ENCODE data around the gene DMD.

Gene DMD

GRCh38 chrX:31318866-31319265 lies 1892.5 kb downstream of the DMD start:
- DNase-seq: no peak

- DNase-seq: no peak
Measured at GRCh38 chrX:31316340-31316991, 1894.9 kb downstream of the DMD start.

- no peak for DNase-seq
Measured at GRCh38 chrX:31314921-31315320, 1896.4 kb downstream of the DMD start.

- no peak for DNase-seq
Measured at GRCh38 chrX:31307952-31308351, 1903.4 kb downstream of the DMD start.

- no peak for DNase-seq
Measured at GRCh38 chrX:31302573-31303075, 1908.7 kb downstream of the DMD start.

- no peak for DNase-seq
Measured at GRCh38 chrX:31301941-31302340, 1909.4 kb downstream of the DMD start.

GRCh38 chrX:31301203-31301602 lies 1910.1 kb downstream of the DMD start:
- no peak for DNase-seq

GRCh38 chrX:31298916-31299315 lies 1912.4 kb downstream of the DMD start:
- no peak for DNase-seq

- DNase-seq: no peak
Measured at GRCh38 chrX:31297881-31298280, 1913.5 kb downstream of the DMD start.

- DNase-seq: no peak
Measured at GRCh38 chrX:31294475-31294874, 1916.9 kb downstream of the DMD start.

GRCh38 chrX:31293409-31293808 lies 1917.9 kb downstream of the DMD start:
- no peak for DNase-seq

GRCh38 chrX:31291131-31291530 lies 1920.2 kb downstream of the DMD start:
- no peak for DNase-seq

- DNase-seq: no peak
Measured at GRCh38 chrX:31287861-31288260, 1923.5 kb downstream of the DMD start.

- DNase-seq: no peak
Measured at GRCh38 chrX:31280580-31280979, 1930.8 kb downstream of the DMD start.

GRCh38 chrX:31279359-31279758 lies 1932.0 kb downstream of the DMD start:
- DNase-seq: no peak

GRCh38 chrX:31272472-31272775 lies 1938.9 kb downstream of the DMD start:
- no peak for DNase-seq

- no peak for DNase-seq
Measured at GRCh38 chrX:31271615-31272471, 1939.5 kb downstream of the DMD start.

- DNase-seq: no peak
Measured at GRCh38 chrX:31269914-31270313, 1941.4 kb downstream of the DMD start.

GRCh38 chrX:31268359-31268758 lies 1943.0 kb downstream of the DMD start:
- no peak for DNase-seq

GRCh38 chrX:31266203-31267076 lies 1944.9 kb downstream of the DMD start:
- DNase-seq: no peak

GRCh38 chrX:31265383-31265782 lies 1946.0 kb downstream of the DMD start:
- DNase-seq: no peak

- no peak for DNase-seq
Measured at GRCh38 chrX:31260351-31260750, 1951.0 kb downstream of the DMD start.

- no peak for DNase-seq
Measured at GRCh38 chrX:31258166-31258565, 1953.2 kb downstream of the DMD start.

All from stimulated activated CD4-positive, alpha-beta T cell treated with anti-CD3 and anti-CD28 coated beads, Interleukin-4, amount 100 ng/mL, for 1 hour (primary cell).